Activated CD4-positive, CD25-positive, alpha-beta regulatory T cell treated with anti-CD3 and anti-CD28 coated beads, Interleukin-2, amount 50 U/mL, for 72 hours (primary cell): ENCODE results near the gene MBNL2.

Experiments
- DNase-seq: peaks from one replicate; pipeline ENCODE4 v3.0.0; 2021

MBNL2 gene

GRCh38 chr13:97356592-97356991, 134.5 kb downstream of the MBNL2 start:
- DNase-seq = no peak

GRCh38 chr13:97359181-97360057, 137.3 kb downstream of the MBNL2 start:
- DNase-seq = no peak

- no peak for DNase-seq
These were observed 138.5 kb downstream of the MBNL2 start for GRCh38 chr13:97360610-97361009.

GRCh38 chr13:97364031-97364430, 141.9 kb downstream of the MBNL2 start:
- DNase-seq = no peak

- DNase-seq = no peak
These were observed 142.7 kb downstream of the MBNL2 start for GRCh38 chr13:97364827-97365226.

- no peak for DNase-seq
These were observed 144.1 kb downstream of the MBNL2 start for GRCh38 chr13:97366172-97366688.

GRCh38 chr13:97367016-97367822, 145.1 kb downstream of the MBNL2 start:
- no peak for DNase-seq

GRCh38 chr13:97369261-97369893, 147.2 kb downstream of the MBNL2 start:
- DNase-seq = no peak

- no peak for DNase-seq
These were observed 149.5 kb downstream of the MBNL2 start for GRCh38 chr13:97371486-97372109.

- DNase-seq = no peak
These were observed 150.8 kb downstream of the MBNL2 start for GRCh38 chr13:97372936-97373335.

GRCh38 chr13:97373787-97374186, 151.7 kb downstream of the MBNL2 start:
- no peak for DNase-seq

GRCh38 chr13:97376981-97377380, 154.8 kb downstream of the MBNL2 start:
- DNase-seq = no peak

GRCh38 chr13:97379386-97379785, 157.3 kb downstream of the MBNL2 start:
- DNase-seq = no peak

GRCh38 chr13:97380696-97381095, 158.6 kb downstream of the MBNL2 start:
- DNase-seq = no peak

GRCh38 chr13:97381189-97381588, 159.1 kb downstream of the MBNL2 start:
- no peak for DNase-seq

- DNase-seq = no peak
These were observed 160.1 kb downstream of the MBNL2 start for GRCh38 chr13:97382276-97382675.

GRCh38 chr13:97384371-97384770, 162.2 kb downstream of the MBNL2 start:
- no peak for DNase-seq

- DNase-seq = no peak
These were observed 163.0 kb downstream of the MBNL2 start for GRCh38 chr13:97385146-97385545.

GRCh38 chr13:97385854-97386253, 163.7 kb downstream of the MBNL2 start:
- DNase-seq = no peak

- DNase-seq = no peak
These were observed 164.8 kb downstream of the MBNL2 start for GRCh38 chr13:97386801-97387484.

GRCh38 chr13:97387485-97387839, 165.3 kb downstream of the MBNL2 start:
- no peak for DNase-seq

- DNase-seq = no peak
These were observed 165.8 kb downstream of the MBNL2 start for GRCh38 chr13:97387890-97388289.
